CD4-positive, alpha-beta T cell treated with Interleukin-1 beta for 1 hour (primary cell): ENCODE data around the gene WNK3.

Source experiments
- DNase-seq, 2 donors: peaks; one replicate each; pipeline ENCODE4 v3.0.0-alpha.2; 2020 to 2022

WNK3 gene

DNA sequence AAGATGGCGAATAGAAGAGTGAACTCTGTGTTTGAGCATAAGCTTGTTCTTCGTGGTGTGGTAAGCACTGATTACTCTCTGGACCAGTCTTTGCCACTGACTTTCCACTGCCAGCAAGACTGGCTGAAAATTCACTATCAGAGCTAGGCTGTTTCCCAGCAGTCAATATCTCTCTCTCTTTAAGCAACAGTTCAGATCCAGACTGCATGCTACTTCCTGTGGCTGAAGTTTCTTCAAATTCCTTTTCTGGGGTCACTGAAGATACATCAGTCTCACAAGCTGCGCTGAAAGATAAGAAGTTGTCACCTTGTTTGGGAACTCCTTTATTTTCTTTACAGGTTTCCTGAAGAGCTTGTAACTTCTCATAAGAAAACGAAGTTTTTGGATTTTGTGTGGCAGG, 120.8 kb downstream of the WNK3 start:
- DNase-seq, result no peak

DNA sequence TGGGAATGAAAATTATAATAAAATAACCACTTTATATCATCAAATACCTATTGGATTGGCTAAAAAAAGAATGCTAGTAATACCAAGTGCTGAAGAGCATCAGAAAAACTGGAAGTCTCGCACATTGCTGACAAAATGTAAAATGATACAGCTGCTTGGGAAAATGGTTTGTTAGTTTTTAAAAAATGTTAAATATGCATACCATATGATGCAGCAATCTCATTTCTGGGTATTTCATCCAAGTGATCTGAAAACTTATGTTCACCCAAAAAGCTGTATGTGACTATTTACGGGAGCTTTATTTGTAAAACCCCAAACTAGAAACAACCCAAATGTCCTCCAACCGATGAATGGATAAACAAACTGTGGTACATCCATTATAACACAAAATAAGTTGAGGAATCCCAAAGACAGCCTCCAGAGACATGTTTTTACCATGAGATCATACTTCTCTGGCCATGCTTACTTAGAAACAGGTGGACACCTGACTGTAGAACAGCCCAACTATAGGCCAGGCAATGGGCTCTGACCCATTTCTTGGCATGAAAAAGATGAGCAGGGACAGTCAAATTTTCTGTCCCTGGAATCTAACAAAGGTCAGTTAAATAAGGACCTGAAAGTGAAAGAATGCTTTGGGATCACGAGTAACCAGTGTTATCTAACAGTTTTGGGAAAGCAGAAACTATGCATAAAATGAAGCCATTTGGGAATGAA, 127.3 kb downstream of the WNK3 start:
- no peak for DNase-seq

- no peak for DNase-seq
Observed at GRCh38 chrX:54223581-54223980, 134.3 kb downstream of the WNK3 start.

GRCh38 chrX:54213603-54214002, 144.2 kb downstream of the WNK3 start:
- DNase-seq, result no peak

DNA sequence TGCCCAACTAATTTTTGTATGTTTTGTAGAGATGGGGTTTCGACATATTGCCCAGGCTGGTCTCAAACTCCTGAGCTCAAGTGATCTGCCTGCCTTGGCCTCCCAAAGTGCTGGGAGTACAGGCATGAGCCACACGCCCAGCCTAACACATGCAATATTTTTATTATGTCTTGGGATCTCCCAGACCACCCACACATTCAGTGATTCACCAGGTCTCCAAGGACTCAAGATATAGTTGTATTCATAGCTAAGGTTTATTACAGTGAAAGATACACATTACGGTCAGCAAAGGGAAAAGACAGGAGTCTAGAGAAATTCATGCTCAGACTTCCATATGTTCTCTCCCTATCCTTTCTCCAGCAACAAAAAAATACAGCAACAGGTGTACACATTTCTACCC, 149.3 kb downstream of the WNK3 start:
- DNase-seq, result no peak

DNA sequence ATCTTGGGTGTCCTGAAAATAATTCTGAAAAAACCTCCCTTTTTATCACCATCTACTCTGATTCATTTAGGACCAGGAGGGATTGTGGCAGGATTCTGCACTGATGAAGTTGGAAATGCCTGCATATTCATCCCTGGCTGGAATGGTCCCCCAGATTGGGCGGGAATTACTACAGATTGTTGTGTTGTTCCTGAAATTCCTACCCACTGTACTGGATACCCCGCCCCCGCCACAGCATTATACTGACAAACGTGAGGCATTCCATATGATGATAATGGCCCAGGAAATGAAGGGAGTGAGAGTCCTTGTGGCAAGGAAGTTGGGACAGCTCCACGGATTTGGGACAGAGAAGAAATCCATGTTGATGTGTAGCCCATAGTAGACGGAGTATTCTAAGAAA, 159.6 kb downstream of the WNK3 start:
- no peak for DNase-seq

- DNase-seq, result no peak
Observed at GRCh38 chrX:54194982-54195588, 162.8 kb downstream of the WNK3 start.

DNA sequence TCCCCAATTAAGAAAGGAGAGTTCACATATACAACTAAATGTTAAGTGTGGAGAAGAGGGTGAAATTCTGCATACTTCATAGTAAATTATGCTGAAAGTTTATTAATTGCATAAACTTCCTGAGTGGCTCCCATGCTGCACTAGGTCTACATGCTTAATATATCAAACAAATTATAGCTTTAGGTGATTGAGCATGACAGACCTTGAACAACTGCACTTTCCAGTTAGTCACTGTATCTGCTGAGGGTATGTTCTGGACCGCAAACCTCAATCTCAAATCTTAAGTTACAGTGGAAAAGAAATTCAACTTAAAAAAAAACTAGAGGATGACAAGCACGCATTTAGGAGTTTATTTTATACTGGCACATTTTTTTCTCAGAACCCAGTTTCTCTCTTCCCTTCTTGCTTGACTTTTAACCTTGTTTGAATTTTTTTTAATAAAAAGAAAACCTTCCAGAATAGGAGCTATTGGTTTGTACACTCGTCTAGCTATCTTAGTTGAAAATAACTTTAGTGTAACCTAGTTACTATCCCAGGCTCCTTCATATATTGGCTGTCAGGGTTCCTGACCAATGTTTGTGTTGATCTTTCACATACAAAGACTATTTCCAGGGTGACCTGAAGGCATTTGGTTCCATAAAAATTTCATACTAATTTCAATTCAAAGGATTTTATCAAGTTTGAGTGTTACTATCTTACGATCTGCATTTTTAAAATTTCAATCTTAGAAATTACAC, 164.6 kb downstream of the WNK3 start:
- no peak for DNase-seq

DNA sequence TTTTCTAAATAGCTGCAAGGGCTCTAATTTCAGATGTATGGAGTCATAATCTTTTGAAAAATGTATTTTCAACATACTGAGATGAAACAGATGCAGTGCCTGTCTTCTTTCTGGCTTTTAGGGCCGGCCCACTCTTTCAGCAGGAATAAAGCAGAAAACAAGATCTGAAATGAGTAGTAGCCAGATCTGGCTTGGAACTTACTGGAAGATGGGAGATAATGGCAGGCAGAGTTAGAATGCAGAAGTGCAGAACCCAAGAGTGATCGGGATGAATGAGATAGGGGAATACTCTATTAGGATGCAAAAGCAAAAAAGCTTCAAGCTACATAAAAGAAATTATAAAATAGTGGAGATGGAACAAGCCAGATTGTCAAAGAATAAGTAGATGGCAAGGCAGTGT, 173.4 kb downstream of the WNK3 start:
- no peak for DNase-seq

GRCh38 chrX:54182864-54183613, 174.8 kb downstream of the WNK3 start, which contains the start of gene FAM120C:
Gene FAM120C, minus strand, starts transcription at chrX:54183254. Its CDS starts 56 bp downstream, at chrX:54183198.
- peak; percentile 67 to 68 for DNase-seq

- peak; percentile 67 to 68 for DNase-seq
Observed at GRCh38 chrX:54182194-54182863, 175.5 kb downstream of the WNK3 start.

- DNase-seq, result no peak
Observed at GRCh38 chrX:54181202-54181953, 176.5 kb downstream of the WNK3 start.

- DNase-seq, result no peak
Observed at GRCh38 chrX:54180403-54180802, 177.4 kb downstream of the WNK3 start.

DNA sequence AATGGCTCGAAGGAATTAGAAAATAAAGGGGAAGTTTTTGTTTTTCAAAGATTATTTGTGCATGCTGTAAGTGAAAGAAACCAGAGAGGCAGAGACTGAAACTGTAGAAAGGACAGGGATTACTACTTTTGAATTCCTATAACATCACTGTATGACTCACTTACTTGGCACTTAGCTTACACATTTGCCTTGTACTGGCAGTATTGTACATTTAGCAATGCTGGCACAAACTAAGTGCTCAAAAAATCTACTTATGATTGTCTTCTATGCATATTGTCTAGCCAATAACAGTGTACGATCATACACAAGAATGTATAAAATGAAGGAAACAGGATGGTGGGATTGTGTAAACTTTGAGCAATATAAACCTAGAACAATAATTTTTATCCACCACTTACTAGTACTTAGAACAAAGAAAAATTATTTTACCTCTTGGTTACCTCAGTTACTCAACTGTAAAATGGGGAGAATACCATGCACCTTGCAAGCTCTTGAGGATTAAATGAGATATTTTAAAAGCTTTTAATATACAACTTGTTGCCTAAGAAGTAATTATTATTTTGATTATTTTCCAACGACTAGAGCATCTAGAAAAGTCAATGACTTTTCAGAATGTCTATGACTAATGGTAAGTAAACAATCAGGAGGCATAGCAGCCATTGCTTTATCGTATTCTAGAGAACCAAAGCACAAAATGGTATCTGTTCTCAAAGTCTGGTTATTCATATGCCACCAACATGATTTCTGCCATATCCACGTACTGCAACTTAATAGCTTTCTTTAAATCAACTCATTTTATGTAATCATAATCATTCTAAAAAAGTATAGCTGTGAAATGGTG, 179.5 kb downstream of the WNK3 start:
- no peak for DNase-seq

GRCh38 chrX:54177306-54177705, 180.5 kb downstream of the WNK3 start:
- DNase-seq, result no peak

- no peak for DNase-seq
Observed at GRCh38 chrX:54173791-54174190, 184.1 kb downstream of the WNK3 start.

- no peak for DNase-seq
Observed at GRCh38 chrX:54172455-54172854, 185.4 kb downstream of the WNK3 start.

DNA sequence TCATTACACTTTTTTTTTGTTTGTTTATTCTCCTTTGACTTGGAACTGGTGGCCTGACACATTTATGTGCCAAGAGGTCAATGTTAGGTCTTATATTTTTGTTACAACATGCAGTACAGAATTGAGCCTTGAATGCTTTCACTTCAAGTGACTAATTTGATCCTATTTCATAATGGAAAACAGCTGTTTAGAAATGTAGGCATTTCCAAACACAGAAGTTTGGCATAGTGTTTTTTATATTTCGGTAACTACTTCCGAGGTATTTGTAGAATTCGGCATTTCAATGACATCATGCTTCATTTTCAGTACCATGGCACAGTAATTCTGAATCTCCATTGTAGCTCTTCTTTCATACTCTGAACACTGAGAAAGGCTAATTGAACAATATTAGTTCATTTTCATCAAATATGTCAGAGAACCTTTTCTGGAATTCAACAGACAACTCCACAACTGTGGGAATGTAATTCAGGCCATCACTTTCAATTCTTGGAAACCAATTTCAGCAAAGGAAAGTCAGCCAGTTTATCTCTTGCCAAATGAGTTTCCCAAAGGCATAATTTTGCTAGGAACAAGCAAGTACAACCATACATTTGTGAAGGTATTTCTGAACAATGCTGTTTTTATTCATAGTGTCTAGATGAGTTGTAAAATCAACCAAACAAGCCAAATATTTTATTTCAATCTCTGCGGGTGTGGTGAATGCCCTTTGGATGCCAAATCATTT, 186.2 kb downstream of the WNK3 start:
- DNase-seq, result no peak

GRCh38 chrX:54171091-54171490, 186.8 kb downstream of the WNK3 start:
- no peak for DNase-seq

DNA sequence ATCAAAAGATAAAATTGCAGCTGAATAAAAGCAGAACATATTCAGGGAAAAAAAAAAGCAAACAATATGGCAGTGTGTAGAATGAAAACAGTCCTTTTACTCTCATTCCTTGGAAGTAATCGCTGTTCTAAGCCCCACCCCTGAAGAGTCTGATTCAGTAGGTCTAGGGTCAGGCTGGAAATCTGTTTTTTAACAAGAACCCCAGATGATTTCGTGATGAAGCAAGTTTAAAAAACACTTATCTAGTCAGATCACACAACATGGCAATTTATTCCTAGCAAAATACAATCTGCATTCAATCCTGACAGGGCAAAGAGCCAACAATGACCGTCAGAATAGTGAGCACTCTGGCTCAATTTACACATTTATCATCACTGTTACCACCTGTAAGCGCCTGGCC, 190.9 kb downstream of the WNK3 start:
- DNase-seq, result no peak
